GM23338 (cell line): ENCODE measurements around the gene ING2. TPM values are rescaled to one million over a fixed set of nuclear protein-coding genes. Genes with fewer than 3 reads are reported as not detected.

Experiments used
- ATAC-seq: fragments of 200-7000 bp; cut with Tn5 transposase; 3 replicates; pipeline ENCODE4 v1.9.1; 2020
- DNase-seq: peaks from one replicate; pipeline ENCODE4 v3.0.0-alpha.2; 2015; ENCODE audit warnings: low spot score
- H2AFZ ChIP-seq: fragments of 200-600 bp; sonication (generic); 2 replicates; pipeline ENCODE4 v1.8.0; 2016; ENCODE audit warnings: antibody characterized with exemption, mild to moderate bottlenecking, moderate library complexity
- H3F3A ChIP-seq: fragments of 200-600 bp; sonication (generic); replicated peaks from 2 replicates; pipeline ENCODE4 v1.8.0; 2017; ENCODE audit warnings: antibody characterized with exemption, mixed run types, low read depth
- H3K27ac ChIP-seq: fragments of 200-600 bp; sonication (generic); 2 replicates; pipeline ENCODE4 v1.6.1; 2016; ENCODE audit warnings: low read depth
- H3K27me3 ChIP-seq: fragments of 200-600 bp; sonication (generic); 2 replicates; pipeline ENCODE4 v1.8.0; 2016; ENCODE audit warnings: mild to moderate bottlenecking, mixed run types, moderate library complexity; ENCODE audit not compliant: insufficient read depth
- H3K36me3 ChIP-seq: fragments of 200-600 bp; sonication (generic); 2 replicates; pipeline ENCODE4 v1.8.0; 2016; ENCODE audit warnings: mild to moderate bottlenecking; ENCODE audit not compliant: insufficient read depth
- H3K4me1 ChIP-seq: fragments of 200-600 bp; sonication (generic); 2 replicates; pipeline ENCODE4 v1.8.0; 2016; ENCODE audit warnings: mild to moderate bottlenecking, moderate library complexity; ENCODE audit not compliant: insufficient read depth
- H3K4me2 ChIP-seq: fragments of 200-600 bp; sonication (generic); 2 replicates; pipeline ENCODE4 v1.7.1; 2017; ENCODE audit warnings: mixed run types
- H3K4me3 ChIP-seq: fragments of 200-600 bp; sonication (generic); 2 replicates; pipeline ENCODE4 v1.6.1; 2016; ENCODE audit warnings: mixed run types
- H3K79me2 ChIP-seq: fragments of 200-600 bp; sonication (generic); replicated peaks from 2 replicates; pipeline ENCODE4 v1.8.0; 2017; ENCODE audit warnings: mild to moderate bottlenecking; ENCODE audit not compliant: insufficient read depth
- H3K9me2 ChIP-seq: fragments of 200-600 bp; sonication (generic); 2 replicates; pipeline ENCODE4 v1.8.0; 2017; ENCODE audit not compliant: insufficient read depth
- H4K20me1 ChIP-seq: fragments of 200-600 bp; sonication (generic); replicated peaks from 2 replicates; pipeline ENCODE4 v1.8.0; 2017; ENCODE audit warnings: mild to moderate bottlenecking; ENCODE audit not compliant: insufficient read depth
- H3K27ac Mint-ChIP-seq: 2 replicates; pipeline ENCODE4 v1.8.0; 2020; ENCODE audit warnings: inconsistent platforms, mild to moderate bottlenecking, moderate library complexity, mixed read lengths
- H3K27me3 Mint-ChIP-seq: 3 replicates; pipeline ENCODE4 v1.8.0; 2022; ENCODE audit warnings: low read depth, mild to moderate bottlenecking, moderate library complexity, mixed read lengths, inconsistent platforms; ENCODE audit not compliant: insufficient read depth, poor library complexity
- H3K36me3 Mint-ChIP-seq: 3 replicates; pipeline ENCODE4 v1.8.0; 2021; ENCODE audit warnings: low read depth, mild to moderate bottlenecking, inconsistent platforms, moderate library complexity, mixed read lengths
- H3K4me1 Mint-ChIP-seq: 3 replicates; pipeline ENCODE4 v1.8.0; 2020; ENCODE audit warnings: mild to moderate bottlenecking, inconsistent platforms, mixed read lengths
- H3K4me3 Mint-ChIP-seq: 3 replicates; pipeline ENCODE4 v1.8.0; 2021; ENCODE audit warnings: moderate library complexity, mild to moderate bottlenecking, inconsistent platforms, mixed read lengths
- H3K9me3 Mint-ChIP-seq: 3 replicates; pipeline ENCODE4 v1.8.0; 2020; ENCODE audit warnings: moderate library complexity, mild to moderate bottlenecking, inconsistent platforms, mixed read lengths
- CTCF ChIP-seq, 2 experiments: fragments of 200-600 bp in 1 of 2; sonication (generic) in 1 of 2; conservative IDR thresholded peaks; 2 replicates each; pipeline versions ENCODE4 v1.5.1 to v1.6.1; 2016 to 2017; ENCODE audit warnings: antibody characterized with exemption in 2 of 2, low read depth in 2 of 2, mild to moderate bottlenecking in 2 of 2, moderate library complexity in 1 of 2
- EZH2 ChIP-seq: fragments of 200-600 bp; sonication (generic); IDR thresholded peaks from one replicate; pipeline ENCODE4 v1.8.0; 2017; ENCODE audit warnings: antibody characterized with exemption, mild to moderate bottlenecking, low read depth; ENCODE audit not compliant: unreplicated experiment
- NANOG ChIP-seq: IDR thresholded peaks from 2 replicates; pipeline ENCODE4 v1.6.1; 2016; ENCODE audit warnings: antibody characterized with exemption, borderline replicate concordance
- POLR2AphosphoS5 ChIP-seq: IDR thresholded peaks from 2 replicates; pipeline ENCODE4 v1.6.1; 2016; ENCODE audit warnings: antibody characterized with exemption, low read depth
- ZNF114 ChIP-seq: fragments of 250-450 bp; sonication (Bioruptor Pico); IDR thresholded peaks from 2 replicates; pipeline ENCODE4 v1.5.0; 2020; ENCODE audit warnings: mild to moderate bottlenecking, moderate library complexity
- ZNF331 ChIP-seq: fragments of 250-450 bp; sonication (Bioruptor Pico); IDR thresholded peaks from 2 replicates; pipeline ENCODE4 v1.5.0; 2020; ENCODE audit warnings: low read depth, mild to moderate bottlenecking, moderate library complexity
- ZNF462 ChIP-seq: fragments of 250-450 bp; sonication (Bioruptor Pico); IDR thresholded peaks from 2 replicates; pipeline ENCODE4 v1.5.0; 2020; ENCODE audit warnings: mild to moderate bottlenecking, moderate library complexity
- polyA plus RNA-seq: library from polyadenylated mRNA; unstranded; fragments of >200 nt; fragmentation: Nextera tagmentation; extraction: Ambion mirVana; gene quantifications from 2 replicates; pipeline ENCODE4 v1.2.1, GENCODE V29; 2016
- total RNA-seq: library from RNA; depleted of rRNA; stranded (reverse); fragments of >200 nt; shearing (Covaris generic); gene quantifications from 2 replicates; pipeline ENCODE4 v1.2.3, GENCODE V29; 2014
- TF ChIP-seq, protein P1 (sequence below): IDR thresholded peaks from one replicate; pipeline ENCODE4 v1.6.1; 2018; ENCODE audit warnings: antibody characterized with exemption; ENCODE audit not compliant: unreplicated experiment

Gene ING2
- total and polyA plus RNA-seq, 2 experiments from 2014 or later, result 21.5 to 34.2 TPM

- TF ChIP-seq, protein P1, sequence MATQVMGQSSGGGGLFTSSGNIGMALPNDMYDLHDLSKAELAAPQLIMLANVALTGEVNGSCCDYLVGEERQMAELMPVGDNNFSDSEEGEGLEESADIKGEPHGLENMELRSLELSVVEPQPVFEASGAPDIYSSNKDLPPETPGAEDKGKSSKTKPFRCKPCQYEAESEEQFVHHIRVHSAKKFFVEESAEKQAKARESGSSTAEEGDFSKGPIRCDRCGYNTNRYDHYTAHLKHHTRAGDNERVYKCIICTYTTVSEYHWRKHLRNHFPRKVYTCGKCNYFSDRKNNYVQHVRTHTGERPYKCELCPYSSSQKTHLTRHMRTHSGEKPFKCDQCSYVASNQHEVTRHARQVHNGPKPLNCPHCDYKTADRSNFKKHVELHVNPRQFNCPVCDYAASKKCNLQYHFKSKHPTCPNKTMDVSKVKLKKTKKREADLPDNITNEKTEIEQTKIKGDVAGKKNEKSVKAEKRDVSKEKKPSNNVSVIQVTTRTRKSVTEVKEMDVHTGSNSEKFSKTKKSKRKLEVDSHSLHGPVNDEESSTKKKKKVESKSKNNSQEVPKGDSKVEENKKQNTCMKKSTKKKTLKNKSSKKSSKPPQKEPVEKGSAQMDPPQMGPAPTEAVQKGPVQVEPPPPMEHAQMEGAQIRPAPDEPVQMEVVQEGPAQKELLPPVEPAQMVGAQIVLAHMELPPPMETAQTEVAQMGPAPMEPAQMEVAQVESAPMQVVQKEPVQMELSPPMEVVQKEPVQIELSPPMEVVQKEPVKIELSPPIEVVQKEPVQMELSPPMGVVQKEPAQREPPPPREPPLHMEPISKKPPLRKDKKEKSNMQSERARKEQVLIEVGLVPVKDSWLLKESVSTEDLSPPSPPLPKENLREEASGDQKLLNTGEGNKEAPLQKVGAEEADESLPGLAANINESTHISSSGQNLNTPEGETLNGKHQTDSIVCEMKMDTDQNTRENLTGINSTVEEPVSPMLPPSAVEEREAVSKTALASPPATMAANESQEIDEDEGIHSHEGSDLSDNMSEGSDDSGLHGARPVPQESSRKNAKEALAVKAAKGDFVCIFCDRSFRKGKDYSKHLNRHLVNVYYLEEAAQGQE, result no peak
These were observed 20.9 kb upstream of the ING2 start (continued) for GRCh38 chr4:183483997-183484396.

- DNase-seq (no peak), ATAC-seq (no peak)
- no peak overlapping the region for H3K4me2 ChIP-seq
- no peaks in the 10 kb centered on the region for H3K36me3 ChIP-seq
- no peaks in the 10 kb centered on the region for H3K79me2 ChIP-seq
- Mint-ChIP-seq H3K27ac (no peak overlapping the region), H3K27me3 (no peaks in the 10 kb centered on the region), H3K4me3 (no peak overlapping the region), H3K4me1 (no peaks in the 10 kb centered on the region; the same call in 2 of the 3 replicates), H3K36me3 (peaks cover 13% of the 10 kb centered on the region; the same call in 2 of the 3 replicates), H3K9me3 (peaks cover 6% of the 10 kb centered on the region)
- no peaks in the 10 kb centered on the region for H3K9me2 ChIP-seq
- no peak overlapping the region for H3K27ac ChIP-seq
- no peaks in the 10 kb centered on the region for H4K20me1 ChIP-seq
- H3K4me1 ChIP-seq, result no peaks in the 10 kb centered on the region
- H2AFZ ChIP-seq, result no peak overlapping the region
- no peak overlapping the region for H3K4me3 ChIP-seq
- no peaks in the 10 kb centered on the region for H3F3A ChIP-seq
- no peaks in the 10 kb centered on the region for H3K27me3 ChIP-seq
- TF ChIP-seq ZNF114 (CRISPR knock-in tag) (no peak), EZH2 (no peak), CTCF (conservative IDR thresholded peaks at IDR 0.05; ENCODE audit: low read depth in 2 of 2) (no peak), NANOG (no peak), ZNF462 (no peak), ZNF331 (CRISPR knock-in tag) (no peak), POLR2AphosphoS5 (no peak)
- TF ChIP-seq, protein P1, result no peak
These were observed 19.3 kb upstream of the ING2 start for GRCh38 chr4:183485411-183486160.
